ENCODE results near the gene PPHLN1.

PPHLN1 gene

DNA sequence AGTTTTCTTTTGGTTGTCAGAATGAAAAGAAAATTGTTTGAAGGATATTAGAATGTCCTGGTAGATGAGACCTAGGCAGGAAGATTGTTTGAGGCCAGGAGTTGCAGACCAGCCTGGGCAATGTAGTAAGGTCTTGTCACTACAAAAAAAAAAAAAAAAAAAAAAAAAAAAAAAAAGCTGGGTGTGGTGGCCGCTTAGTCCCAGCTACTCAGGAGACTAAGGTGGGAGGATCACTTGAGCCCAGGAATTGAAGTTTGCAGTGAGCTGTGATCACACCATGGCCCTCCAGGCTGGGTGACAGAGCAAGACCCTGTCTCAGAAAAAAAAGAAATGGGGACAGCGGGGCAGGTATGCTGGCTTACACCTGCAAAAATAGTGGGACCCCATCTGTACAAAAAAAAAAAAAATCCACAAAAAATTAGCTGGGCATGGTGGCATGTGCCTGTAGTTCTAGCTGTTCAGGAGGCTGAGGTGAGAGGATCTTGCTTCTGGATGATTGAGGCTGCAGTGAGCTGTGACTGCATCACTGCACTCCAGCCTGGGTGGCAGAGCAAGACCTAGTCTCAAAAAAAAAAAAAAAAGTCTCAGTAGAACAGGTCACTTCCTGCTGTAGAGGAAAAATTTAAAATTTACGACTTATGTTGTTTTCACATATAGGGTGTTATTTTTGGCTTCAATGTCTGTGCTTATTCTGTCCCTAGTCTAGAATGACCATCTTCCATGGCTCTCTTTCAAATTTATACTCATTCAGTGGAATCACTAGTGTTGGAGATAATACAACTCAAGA, 70.7 kb downstream of the PPHLN1 start:
- TF ChIP-seq, protein P1, sequence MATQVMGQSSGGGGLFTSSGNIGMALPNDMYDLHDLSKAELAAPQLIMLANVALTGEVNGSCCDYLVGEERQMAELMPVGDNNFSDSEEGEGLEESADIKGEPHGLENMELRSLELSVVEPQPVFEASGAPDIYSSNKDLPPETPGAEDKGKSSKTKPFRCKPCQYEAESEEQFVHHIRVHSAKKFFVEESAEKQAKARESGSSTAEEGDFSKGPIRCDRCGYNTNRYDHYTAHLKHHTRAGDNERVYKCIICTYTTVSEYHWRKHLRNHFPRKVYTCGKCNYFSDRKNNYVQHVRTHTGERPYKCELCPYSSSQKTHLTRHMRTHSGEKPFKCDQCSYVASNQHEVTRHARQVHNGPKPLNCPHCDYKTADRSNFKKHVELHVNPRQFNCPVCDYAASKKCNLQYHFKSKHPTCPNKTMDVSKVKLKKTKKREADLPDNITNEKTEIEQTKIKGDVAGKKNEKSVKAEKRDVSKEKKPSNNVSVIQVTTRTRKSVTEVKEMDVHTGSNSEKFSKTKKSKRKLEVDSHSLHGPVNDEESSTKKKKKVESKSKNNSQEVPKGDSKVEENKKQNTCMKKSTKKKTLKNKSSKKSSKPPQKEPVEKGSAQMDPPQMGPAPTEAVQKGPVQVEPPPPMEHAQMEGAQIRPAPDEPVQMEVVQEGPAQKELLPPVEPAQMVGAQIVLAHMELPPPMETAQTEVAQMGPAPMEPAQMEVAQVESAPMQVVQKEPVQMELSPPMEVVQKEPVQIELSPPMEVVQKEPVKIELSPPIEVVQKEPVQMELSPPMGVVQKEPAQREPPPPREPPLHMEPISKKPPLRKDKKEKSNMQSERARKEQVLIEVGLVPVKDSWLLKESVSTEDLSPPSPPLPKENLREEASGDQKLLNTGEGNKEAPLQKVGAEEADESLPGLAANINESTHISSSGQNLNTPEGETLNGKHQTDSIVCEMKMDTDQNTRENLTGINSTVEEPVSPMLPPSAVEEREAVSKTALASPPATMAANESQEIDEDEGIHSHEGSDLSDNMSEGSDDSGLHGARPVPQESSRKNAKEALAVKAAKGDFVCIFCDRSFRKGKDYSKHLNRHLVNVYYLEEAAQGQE (IDR thresholded peaks at IDR 0.05; ENCODE audit: insufficient read depth in 1 of 2, low read depth in 2 of 2, low read length in 2 of 2), result no peak
- TF ChIP-seq POLR2AphosphoS5 (IDR thresholded peaks at IDR 0.05; ENCODE audit: low read depth, low read length), result no peak
- no peak for TF ChIP-seq SIN3A (IDR thresholded peaks at IDR 0.05; ENCODE audit: borderline replicate concordance, insufficient read depth, low read length)
- no peak for TF ChIP-seq TAF1 (IDR thresholded peaks at IDR 0.05; ENCODE audit: borderline replicate concordance, insufficient read depth, low read length)
- no peak for TF ChIP-seq FOXP2 (optimal IDR thresholded peaks at IDR 0.05; ENCODE audit: borderline replicate concordance, extremely low read depth, extremely low read length, insufficient read depth)

DNA sequence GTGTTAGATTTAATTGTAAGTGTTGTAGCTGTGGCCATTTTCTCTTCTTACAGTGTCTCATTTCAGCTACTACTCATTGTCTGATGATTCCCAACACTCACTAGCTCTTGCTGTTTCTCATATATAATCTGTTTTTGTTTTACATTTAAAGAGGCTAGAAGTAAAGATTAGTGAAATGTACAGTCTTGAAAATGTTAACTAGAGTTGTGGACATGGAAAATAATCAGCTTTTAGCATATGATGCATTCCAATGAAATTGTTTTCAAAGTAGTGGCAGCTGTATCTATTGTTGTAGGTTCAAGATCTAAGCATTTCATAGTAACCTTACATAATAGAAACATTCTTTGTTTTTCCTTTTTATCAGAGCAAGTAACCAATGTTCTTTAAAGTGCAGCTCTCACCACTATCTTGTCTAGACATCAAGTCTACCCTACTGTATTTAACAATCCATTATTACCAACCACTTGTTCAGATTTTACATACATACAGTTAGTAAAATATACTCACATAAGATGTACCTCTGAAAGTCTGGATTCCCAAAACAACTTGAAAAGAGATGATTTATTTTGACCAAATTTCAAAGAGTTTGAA, 76.9 kb downstream of the PPHLN1 start:
- TF ChIP-seq TAF1 (IDR thresholded peaks at IDR 0.05; ENCODE audit: borderline replicate concordance, insufficient read depth, low read length), result no peak
- TF ChIP-seq, protein P1 (IDR thresholded peaks at IDR 0.05; ENCODE audit: insufficient read depth in 1 of 2, low read depth in 2 of 2, low read length in 2 of 2), result no peak
- TF ChIP-seq SIN3A (IDR thresholded peaks at IDR 0.05; ENCODE audit: borderline replicate concordance, insufficient read depth, low read length), result no peak
- TF ChIP-seq FOXP2 (optimal IDR thresholded peaks at IDR 0.05; ENCODE audit: borderline replicate concordance, extremely low read depth, extremely low read length, insufficient read depth), result no peak
- no peak for TF ChIP-seq POLR2AphosphoS5 (IDR thresholded peaks at IDR 0.05; ENCODE audit: low read depth, low read length)

DNA sequence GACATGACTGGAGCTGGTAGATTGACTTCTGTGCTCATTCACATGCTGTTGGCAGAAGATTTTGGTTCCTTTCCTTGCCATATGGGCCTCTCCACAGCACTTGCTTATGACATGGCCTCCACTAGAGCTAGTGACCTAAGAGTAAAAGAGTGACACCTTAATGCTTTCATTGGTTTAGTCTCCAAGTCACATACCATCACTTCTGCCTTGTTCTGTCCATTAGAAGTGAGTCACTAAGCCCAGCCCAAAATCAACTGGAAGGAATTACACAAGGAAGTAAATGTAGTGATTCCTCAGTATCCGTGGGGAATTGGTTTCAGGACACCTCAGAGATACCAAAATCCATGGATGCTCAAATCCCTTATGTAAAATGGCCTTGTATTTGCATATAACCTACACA, 81.3 kb downstream of the PPHLN1 start:
- TF ChIP-seq TAF1 (IDR thresholded peaks at IDR 0.05; ENCODE audit: borderline replicate concordance, insufficient read depth, low read length) (no peak), SIN3A (IDR thresholded peaks at IDR 0.05; ENCODE audit: borderline replicate concordance, insufficient read depth, low read length) (no peak), FOXP2 (optimal IDR thresholded peaks at IDR 0.05; ENCODE audit: borderline replicate concordance, extremely low read depth, extremely low read length, insufficient read depth) (no peak), POLR2AphosphoS5 (IDR thresholded peaks at IDR 0.05; ENCODE audit: low read depth, low read length) (no peak)
- TF ChIP-seq, protein P1 (IDR thresholded peaks at IDR 0.05; ENCODE audit: insufficient read depth in 1 of 2, low read depth in 2 of 2, low read length in 2 of 2), result no peak

DNA sequence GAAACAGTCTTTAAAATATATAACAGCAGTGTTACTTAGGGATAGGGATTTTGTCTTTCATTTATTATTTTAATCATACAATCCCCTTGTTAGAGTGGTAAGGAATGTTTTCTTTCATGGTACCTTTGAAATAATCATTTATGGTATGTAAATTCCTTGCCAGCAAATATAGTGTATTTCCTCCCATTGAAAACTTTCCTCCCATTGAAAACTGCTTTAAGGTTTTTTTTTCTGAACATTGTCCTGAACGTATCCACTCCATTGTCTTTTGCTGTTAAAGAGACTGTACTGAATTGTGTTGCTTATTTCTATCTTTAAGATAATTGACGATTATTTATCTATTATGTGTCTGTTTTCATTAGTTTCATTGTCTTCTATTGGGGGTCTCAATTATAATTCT, 83.5 kb downstream of the PPHLN1 start:
- TF ChIP-seq FOXP2 (optimal IDR thresholded peaks at IDR 0.05; ENCODE audit: borderline replicate concordance, extremely low read depth, extremely low read length, insufficient read depth), result no peak
- TF ChIP-seq POLR2AphosphoS5 (IDR thresholded peaks at IDR 0.05; ENCODE audit: low read depth, low read length), result no peak
- no peak for TF ChIP-seq SIN3A (IDR thresholded peaks at IDR 0.05; ENCODE audit: borderline replicate concordance, insufficient read depth, low read length)
- TF ChIP-seq, protein P1 (IDR thresholded peaks at IDR 0.05; ENCODE audit: insufficient read depth in 1 of 2, low read depth in 2 of 2, low read length in 2 of 2), result no peak
- no peak for TF ChIP-seq TAF1 (IDR thresholded peaks at IDR 0.05; ENCODE audit: borderline replicate concordance, insufficient read depth, low read length)

All from PFSK-1 (cell line).